ENCODE data around the gene IL20RB.

IL20RB gene, protein sequence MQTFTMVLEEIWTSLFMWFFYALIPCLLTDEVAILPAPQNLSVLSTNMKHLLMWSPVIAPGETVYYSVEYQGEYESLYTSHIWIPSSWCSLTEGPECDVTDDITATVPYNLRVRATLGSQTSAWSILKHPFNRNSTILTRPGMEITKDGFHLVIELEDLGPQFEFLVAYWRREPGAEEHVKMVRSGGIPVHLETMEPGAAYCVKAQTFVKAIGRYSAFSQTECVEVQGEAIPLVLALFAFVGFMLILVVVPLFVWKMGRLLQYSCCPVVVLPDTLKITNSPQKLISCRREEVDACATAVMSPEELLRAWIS

GRCh38 chr3:136957751-136958288 is at the start of gene IL20RB:
Gene IL20RB (plus strand): TSS chr3:136957983. CDS start chr3:136958114, 131 bp downstream.
- no peak within 1 kb of the TSS for H3K4me3 Mint-ChIP-seq
- peaks cover 3% of the 10 kb centered on the region for H3K36me3 Mint-ChIP-seq
- peaks cover 13% of the 10 kb centered on the region for H3K4me1 Mint-ChIP-seq (ENCODE audit: low read depth)
- H3K27me3 Mint-ChIP-seq: no peaks in the 10 kb centered on the region
- H3K27ac Mint-ChIP-seq: no peak within 1 kb of the TSS
- H3K9me3 Mint-ChIP-seq (ENCODE audit: low read depth): no peaks in the 10 kb centered on the region

- peak overlapping the region; percentile 79 for H3K27ac Mint-ChIP-seq
- no peaks in the 10 kb centered on the region for H3K27me3 Mint-ChIP-seq
- no peak overlapping the region for H3K4me3 Mint-ChIP-seq
- peaks cover 22% of the 10 kb centered on the region for H3K36me3 Mint-ChIP-seq
- H3K4me1 Mint-ChIP-seq (ENCODE audit: low read depth): peaks cover 70% of the 10 kb centered on the region
- no peaks in the 10 kb centered on the region for H3K9me3 Mint-ChIP-seq (ENCODE audit: low read depth)
These were observed 49.5 kb upstream of the IL20RB start for GRCh38 chr3:136908297-136908696.

- peak overlapping the region; percentile 79 for H3K27ac Mint-ChIP-seq
- H3K27me3 Mint-ChIP-seq: no peaks in the 10 kb centered on the region
- peak overlapping the region; percentile 13 for H3K4me3 Mint-ChIP-seq
- H3K9me3 Mint-ChIP-seq (ENCODE audit: low read depth): no peaks in the 10 kb centered on the region
- peaks cover 20% of the 10 kb centered on the region for H3K36me3 Mint-ChIP-seq
- peaks cover 75% of the 10 kb centered on the region for H3K4me1 Mint-ChIP-seq (ENCODE audit: low read depth)
These were observed 48.6 kb upstream of the IL20RB start for GRCh38 chr3:136909187-136909586.

DNA sequence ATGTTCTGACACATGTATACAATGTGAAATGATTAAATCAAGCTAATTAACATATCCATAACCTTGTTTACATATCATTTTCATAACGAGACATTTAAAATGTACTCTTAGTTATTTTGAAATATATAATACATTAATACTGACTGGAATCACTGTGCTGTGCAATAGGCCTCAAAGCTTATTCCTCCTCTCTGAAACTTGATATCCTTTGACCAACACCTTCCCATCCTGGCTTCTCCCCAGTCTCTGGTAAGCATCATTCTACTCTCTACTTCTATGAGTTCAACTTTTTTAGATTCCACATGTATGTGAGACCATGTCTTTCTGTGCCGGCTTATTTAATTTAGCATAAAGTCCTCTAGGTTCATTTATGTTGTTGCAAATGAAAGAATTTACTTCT is 47.1 kb upstream of the IL20RB start:
- Mint-ChIP-seq H3K9me3 (ENCODE audit: low read depth) (no peaks in the 10 kb centered on the region), H3K4me1 (ENCODE audit: low read depth) (peaks cover 87% of the 10 kb centered on the region), H3K27ac (no peak overlapping the region), H3K27me3 (no peaks in the 10 kb centered on the region), H3K4me3 (no peak overlapping the region), H3K36me3 (peaks cover 21% of the 10 kb centered on the region)

DNA sequence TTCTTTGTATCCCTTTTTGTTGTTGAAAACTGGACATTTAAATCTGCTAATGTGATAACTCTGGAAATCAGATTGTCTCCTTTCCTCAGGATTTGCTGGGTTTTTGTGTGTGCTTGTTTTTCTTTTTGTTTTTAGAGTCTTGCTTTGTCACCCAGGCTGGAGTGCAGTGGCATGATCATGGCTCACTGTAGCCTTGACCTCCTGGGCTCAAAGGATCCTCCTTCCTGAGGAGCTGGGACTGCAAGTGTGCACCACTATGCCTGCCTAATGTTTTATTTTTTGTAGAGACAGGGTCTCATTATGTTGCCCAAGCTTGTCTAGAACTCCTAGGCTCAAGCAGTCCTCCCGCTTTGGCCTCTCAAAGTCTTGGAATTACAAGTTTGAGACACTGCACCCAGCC is 44.6 kb upstream of the IL20RB start:
- Mint-ChIP-seq H3K27me3 (no peaks in the 10 kb centered on the region), H3K27ac (no peak overlapping the region), H3K4me1 (ENCODE audit: low read depth) (peaks cover 85% of the 10 kb centered on the region), H3K9me3 (ENCODE audit: low read depth) (no peaks in the 10 kb centered on the region), H3K4me3 (no peak overlapping the region), H3K36me3 (peaks cover 15% of the 10 kb centered on the region)

- Mint-ChIP-seq H3K4me3 (no peak overlapping the region), H3K4me1 (ENCODE audit: low read depth) (peaks cover 85% of the 10 kb centered on the region), H3K36me3 (peaks cover 15% of the 10 kb centered on the region), H3K27ac (peak overlapping the region; percentile 8), H3K9me3 (ENCODE audit: low read depth) (no peaks in the 10 kb centered on the region), H3K27me3 (no peaks in the 10 kb centered on the region)
These were observed 43.0 kb upstream of the IL20RB start for GRCh38 chr3:136914739-136915138.

DNA sequence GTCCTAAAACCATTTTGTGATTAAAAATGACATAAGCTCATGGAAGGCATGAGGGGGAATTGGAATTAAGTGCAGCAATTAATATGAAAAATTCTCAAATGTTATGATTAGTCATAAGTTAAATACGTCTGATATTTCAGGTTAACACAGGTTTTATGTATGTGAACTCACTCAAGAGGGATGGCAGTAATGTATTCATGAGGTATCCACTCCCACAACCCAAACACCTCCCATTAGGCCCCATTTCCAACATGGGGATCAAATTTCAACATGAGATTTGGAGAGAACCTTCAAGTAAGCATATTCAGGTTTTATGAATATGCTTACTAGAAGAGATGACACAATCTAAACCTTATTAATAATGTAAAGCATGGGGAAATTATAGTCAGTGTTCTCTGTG is 41.6 kb upstream of the IL20RB start:
- H3K27me3 Mint-ChIP-seq: no peaks in the 10 kb centered on the region
- H3K9me3 Mint-ChIP-seq (ENCODE audit: low read depth): no peaks in the 10 kb centered on the region
- peaks cover 85% of the 10 kb centered on the region for H3K4me1 Mint-ChIP-seq (ENCODE audit: low read depth)
- H3K36me3 Mint-ChIP-seq: peaks cover 15% of the 10 kb centered on the region
- H3K27ac Mint-ChIP-seq: peak overlapping the region; percentile 46
- H3K4me3 Mint-ChIP-seq: no peak overlapping the region

DNA sequence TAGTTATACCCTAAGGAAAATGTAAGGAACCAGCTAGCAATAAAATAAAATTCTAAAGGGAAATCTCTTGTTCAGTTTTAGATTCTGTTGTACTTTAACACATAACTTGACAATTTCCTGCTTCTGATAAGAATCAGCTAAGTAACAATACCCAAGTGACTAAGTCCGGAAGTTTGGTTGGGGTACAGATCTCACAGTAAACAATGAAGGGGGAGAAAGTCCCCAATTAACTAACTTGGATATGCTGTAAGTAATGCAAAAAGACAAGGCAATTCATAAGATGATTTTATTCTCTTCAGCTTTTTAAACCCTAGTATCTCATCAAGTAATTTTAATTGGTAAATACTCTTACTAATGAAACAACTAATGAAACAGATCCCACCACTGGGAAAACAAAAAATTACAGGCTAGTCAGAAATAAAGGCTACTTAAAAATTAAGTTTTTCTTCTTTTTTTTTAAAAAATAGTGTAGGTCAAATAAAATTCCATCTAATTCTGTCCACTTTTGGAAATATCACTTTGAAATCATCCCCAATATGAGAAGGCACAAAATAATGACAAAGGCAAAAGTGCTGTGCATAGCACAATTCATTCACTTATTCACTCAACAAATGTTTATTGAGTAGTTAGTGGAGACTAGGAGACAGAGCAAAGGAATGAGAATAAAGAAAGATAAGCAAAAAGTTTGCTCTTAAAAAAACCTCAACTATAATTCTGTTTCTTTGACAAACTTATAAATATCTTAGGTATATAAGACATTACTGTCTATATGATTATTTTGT is 37.8 kb upstream of the IL20RB start:
- no peaks in the 10 kb centered on the region for H3K27me3 Mint-ChIP-seq
- H3K36me3 Mint-ChIP-seq: peaks cover 10% of the 10 kb centered on the region
- H3K4me3 Mint-ChIP-seq: peak overlapping the region; percentile 59
- H3K9me3 Mint-ChIP-seq (ENCODE audit: low read depth): no peaks in the 10 kb centered on the region
- peaks cover 81% of the 10 kb centered on the region for H3K4me1 Mint-ChIP-seq (ENCODE audit: low read depth)
- peak overlapping the region; percentile 25 for H3K27ac Mint-ChIP-seq

DNA sequence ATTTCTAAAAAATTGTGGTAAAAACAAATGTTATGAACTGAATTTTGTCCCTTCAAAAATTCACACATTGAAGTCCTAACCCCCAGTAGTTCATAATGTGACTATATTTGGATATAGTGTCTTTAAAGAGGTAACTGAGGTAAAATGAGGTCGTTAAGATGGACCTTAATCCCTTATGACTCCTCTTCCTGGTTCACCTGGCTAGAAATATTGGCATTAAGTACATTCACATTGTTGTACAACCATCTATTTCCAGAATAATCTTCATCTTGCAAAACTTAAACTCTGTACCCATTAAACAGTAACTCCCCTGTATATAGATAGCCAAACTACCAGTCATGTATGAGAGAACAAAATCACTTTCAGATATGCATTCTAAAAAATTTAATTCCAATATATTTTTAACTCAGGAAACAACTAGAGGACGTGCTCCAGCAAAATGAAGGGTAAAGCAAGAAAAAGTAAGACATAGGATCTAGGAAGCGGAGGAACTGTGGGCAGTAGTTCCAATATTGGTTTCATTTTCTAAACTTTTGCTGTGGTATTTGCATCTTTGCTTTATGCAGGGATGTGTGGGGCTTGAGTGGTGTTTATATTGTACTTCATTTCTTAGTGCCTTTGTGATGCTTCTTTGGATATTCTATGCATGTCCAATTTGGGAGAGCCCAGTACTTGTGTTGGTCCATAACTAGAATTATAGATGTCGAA is 36.7 kb upstream of the IL20RB start:
- H3K4me3 Mint-ChIP-seq: no peak overlapping the region
- H3K4me1 Mint-ChIP-seq (ENCODE audit: low read depth): peaks cover 80% of the 10 kb centered on the region
- H3K9me3 Mint-ChIP-seq (ENCODE audit: low read depth): no peaks in the 10 kb centered on the region
- H3K27ac Mint-ChIP-seq: no peak overlapping the region
- no peaks in the 10 kb centered on the region for H3K27me3 Mint-ChIP-seq
- peaks cover 5% of the 10 kb centered on the region for H3K36me3 Mint-ChIP-seq

GRCh38 chr3:136925425-136926190 is 32.2 kb upstream of the IL20RB start:
- H3K36me3 Mint-ChIP-seq: peaks cover 19% of the 10 kb centered on the region
- H3K9me3 Mint-ChIP-seq (ENCODE audit: low read depth): no peaks in the 10 kb centered on the region
- no peak overlapping the region for H3K4me3 Mint-ChIP-seq
- no peaks in the 10 kb centered on the region for H3K27me3 Mint-ChIP-seq
- H3K4me1 Mint-ChIP-seq (ENCODE audit: low read depth): peaks cover 62% of the 10 kb centered on the region
- H3K27ac Mint-ChIP-seq: no peak overlapping the region

- Mint-ChIP-seq H3K27ac (no peak overlapping the region), H3K27me3 (no peaks in the 10 kb centered on the region), H3K4me3 (no peak overlapping the region), H3K36me3 (peaks cover 17% of the 10 kb centered on the region), H3K9me3 (ENCODE audit: low read depth) (no peaks in the 10 kb centered on the region), H3K4me1 (ENCODE audit: low read depth) (peaks cover 62% of the 10 kb centered on the region)
These were observed 29.5 kb upstream of the IL20RB start for GRCh38 chr3:136928240-136928639.

DNA sequence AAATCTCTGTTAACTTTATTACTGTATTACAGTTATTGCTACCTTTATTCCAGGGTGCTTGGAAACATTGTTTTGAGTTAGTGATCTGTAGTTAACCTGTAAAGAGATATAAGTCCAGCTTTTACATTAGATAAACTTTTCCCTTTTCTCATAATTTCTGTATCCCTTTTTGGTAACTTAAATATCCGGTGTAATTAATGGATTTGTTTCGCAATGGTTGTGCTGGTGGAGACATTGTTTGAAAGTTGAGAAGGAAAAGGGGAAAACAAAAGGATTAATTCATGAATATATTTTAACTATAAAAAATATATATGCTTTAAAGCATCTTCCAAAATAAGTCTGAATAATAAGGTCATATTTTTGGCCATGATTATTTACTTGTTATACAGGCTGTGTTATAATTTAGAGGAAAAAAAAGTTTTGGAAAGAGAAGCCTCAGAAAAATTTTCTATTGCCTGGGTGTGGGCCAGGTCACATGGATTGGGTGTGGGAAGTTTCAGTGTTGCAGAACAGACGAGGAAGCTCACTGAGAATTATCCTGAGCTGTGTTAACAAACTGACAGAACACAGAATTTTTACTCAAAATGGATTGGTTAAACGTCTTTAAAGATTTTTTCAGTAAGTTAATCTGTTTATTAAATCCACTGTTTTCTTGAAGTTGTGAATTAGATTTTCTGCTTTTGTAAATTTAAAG is 27.7 kb upstream of the IL20RB start:
- H3K36me3 Mint-ChIP-seq: peaks cover 23% of the 10 kb centered on the region
- H3K9me3 Mint-ChIP-seq (ENCODE audit: low read depth): no peaks in the 10 kb centered on the region
- H3K4me1 Mint-ChIP-seq (ENCODE audit: low read depth): peaks cover 56% of the 10 kb centered on the region
- no peaks in the 10 kb centered on the region for H3K27me3 Mint-ChIP-seq
- no peak overlapping the region for H3K27ac Mint-ChIP-seq
- H3K4me3 Mint-ChIP-seq: no peak overlapping the region

DNA sequence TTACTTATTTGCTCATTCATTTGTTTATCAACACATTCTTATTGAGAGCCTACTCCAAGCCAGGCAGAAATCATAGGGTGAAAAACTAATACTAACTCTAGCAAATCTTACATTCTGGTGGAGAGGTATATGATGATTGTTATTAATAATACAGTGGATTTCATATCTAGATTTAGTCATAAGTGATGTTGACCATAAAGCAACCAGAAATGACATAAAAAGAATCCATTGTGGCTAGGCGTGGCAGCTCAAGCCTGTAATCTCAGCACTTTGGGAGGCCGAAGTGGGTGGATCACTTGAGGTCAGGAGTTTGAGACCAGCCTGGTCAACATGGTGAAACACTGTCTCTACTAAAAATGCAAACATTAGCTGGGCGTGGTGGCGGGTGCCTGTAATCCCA is 26.2 kb upstream of the IL20RB start:
- Mint-ChIP-seq H3K27me3 (no peaks in the 10 kb centered on the region), H3K4me3 (no peak overlapping the region), H3K9me3 (ENCODE audit: low read depth) (no peaks in the 10 kb centered on the region), H3K36me3 (peaks cover 30% of the 10 kb centered on the region), H3K27ac (peak overlapping the region; percentile 38), H3K4me1 (ENCODE audit: low read depth) (peaks cover 57% of the 10 kb centered on the region)

GRCh38 chr3:136932523-136932922 is 25.3 kb upstream of the IL20RB start:
- Mint-ChIP-seq H3K4me3 (no peak overlapping the region), H3K4me1 (ENCODE audit: low read depth) (peaks cover 60% of the 10 kb centered on the region), H3K27ac (peak overlapping the region; percentile 41), H3K27me3 (no peaks in the 10 kb centered on the region), H3K36me3 (peaks cover 38% of the 10 kb centered on the region), H3K9me3 (ENCODE audit: low read depth) (no peaks in the 10 kb centered on the region)
